Measurements from ENCODE around the gene CARD10. TPM values are rescaled to one million over a fixed set of nuclear protein-coding genes. Genes with fewer than 3 reads are reported as not detected.

The CARD10 gene
- total RNA-seq, 4 donors from 2014 or later: 4.0 to 14.0 (median 9.9) TPM

GRCh38 chr22:37566329-37566837 lies 47.2 kb upstream of the CARD10 start:
- H3K4me3 ChIP-seq: no peak overlapping the region

DNA sequence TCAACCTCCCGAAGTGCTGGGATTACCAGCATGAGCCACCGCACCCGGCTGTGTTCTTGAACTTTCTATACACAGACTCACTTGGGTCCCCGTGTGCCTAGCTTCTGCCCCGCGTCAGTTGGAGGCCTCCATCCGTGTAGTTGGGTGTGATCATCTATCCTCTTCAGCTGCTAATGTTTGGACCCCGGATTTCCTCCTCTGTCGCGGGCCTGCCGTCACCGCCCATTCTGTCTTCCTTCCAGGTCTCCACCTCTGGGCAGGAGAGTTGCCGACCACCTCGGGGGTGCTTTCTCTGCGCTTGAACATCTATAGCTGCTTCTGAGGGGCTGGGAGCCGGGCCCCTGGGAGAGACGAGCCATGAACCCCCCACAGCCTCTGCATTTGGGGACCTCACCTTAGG lies 46.6 kb upstream of the CARD10 start:
- peaks cover 0 to 29% of the 10 kb centered on the region in 2 donors for H3K36me3 ChIP-seq
- H3K9me3 ChIP-seq: no peaks in the 10 kb centered on the region
- ATAC-seq: no peak
- WGBS, 2 donors (ENCODE audit: low coverage in 1 of 2): 56 to 60% methylated on average over 7 of the region's 17 CpGs
- TF ChIP-seq POLR2A (IDR thresholded peaks at IDR 0.05) (no peak), EP300 (IDR thresholded peaks at IDR 0.05) (no peak), POLR2AphosphoS5 (IDR thresholded peaks at IDR 0.05) (no peak)
- TF ChIP-seq, protein P1, sequence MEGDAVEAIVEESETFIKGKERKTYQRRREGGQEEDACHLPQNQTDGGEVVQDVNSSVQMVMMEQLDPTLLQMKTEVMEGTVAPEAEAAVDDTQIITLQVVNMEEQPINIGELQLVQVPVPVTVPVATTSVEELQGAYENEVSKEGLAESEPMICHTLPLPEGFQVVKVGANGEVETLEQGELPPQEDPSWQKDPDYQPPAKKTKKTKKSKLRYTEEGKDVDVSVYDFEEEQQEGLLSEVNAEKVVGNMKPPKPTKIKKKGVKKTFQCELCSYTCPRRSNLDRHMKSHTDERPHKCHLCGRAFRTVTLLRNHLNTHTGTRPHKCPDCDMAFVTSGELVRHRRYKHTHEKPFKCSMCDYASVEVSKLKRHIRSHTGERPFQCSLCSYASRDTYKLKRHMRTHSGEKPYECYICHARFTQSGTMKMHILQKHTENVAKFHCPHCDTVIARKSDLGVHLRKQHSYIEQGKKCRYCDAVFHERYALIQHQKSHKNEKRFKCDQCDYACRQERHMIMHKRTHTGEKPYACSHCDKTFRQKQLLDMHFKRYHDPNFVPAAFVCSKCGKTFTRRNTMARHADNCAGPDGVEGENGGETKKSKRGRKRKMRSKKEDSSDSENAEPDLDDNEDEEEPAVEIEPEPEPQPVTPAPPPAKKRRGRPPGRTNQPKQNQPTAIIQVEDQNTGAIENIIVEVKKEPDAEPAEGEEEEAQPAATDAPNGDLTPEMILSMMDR (IDR thresholded peaks at IDR 0.05): no peak
- H3K4me3 ChIP-seq: no peak overlapping the region
- H3K4me1 ChIP-seq: peaks cover 0 to 93% (median 45%) of the 10 kb centered on the region in 3 donors
- H3K27me3 ChIP-seq: peaks cover 36% of the 10 kb centered on the region
- H3K27ac ChIP-seq: peak overlapping the region in 3 of 4 donors; percentile 51 to 63 (median 59)

More at GRCh38 chr22:37566329-37566837, 47.2 kb upstream of the CARD10 start:
- Histone ChIP-seq H3K27me3 (peaks cover 32% of the 10 kb centered on the region), H3K27ac (peak overlapping the region in 3 of 4 donors; percentile 51 to 63 (median 59)), H3K4me1 (peaks cover 0 to 90% (median 45%) of the 10 kb centered on the region in 3 donors), H3K36me3 (peaks cover 0 to 29% of the 10 kb centered on the region in 2 donors), H3K9me3 (no peaks in the 10 kb centered on the region)
- TF ChIP-seq EP300 (IDR thresholded peaks at IDR 0.05) (no peak), POLR2A (IDR thresholded peaks at IDR 0.05) (no peak), POLR2AphosphoS5 (IDR thresholded peaks at IDR 0.05) (no peak)
- TF ChIP-seq, protein P1 (IDR thresholded peaks at IDR 0.05): no peak
- ATAC-seq: no peak
- no CpG with 5 or more reads among the region's 28 CpGs for WGBS, 2 donors (ENCODE audit: low coverage in 1 of 2)

DNA sequence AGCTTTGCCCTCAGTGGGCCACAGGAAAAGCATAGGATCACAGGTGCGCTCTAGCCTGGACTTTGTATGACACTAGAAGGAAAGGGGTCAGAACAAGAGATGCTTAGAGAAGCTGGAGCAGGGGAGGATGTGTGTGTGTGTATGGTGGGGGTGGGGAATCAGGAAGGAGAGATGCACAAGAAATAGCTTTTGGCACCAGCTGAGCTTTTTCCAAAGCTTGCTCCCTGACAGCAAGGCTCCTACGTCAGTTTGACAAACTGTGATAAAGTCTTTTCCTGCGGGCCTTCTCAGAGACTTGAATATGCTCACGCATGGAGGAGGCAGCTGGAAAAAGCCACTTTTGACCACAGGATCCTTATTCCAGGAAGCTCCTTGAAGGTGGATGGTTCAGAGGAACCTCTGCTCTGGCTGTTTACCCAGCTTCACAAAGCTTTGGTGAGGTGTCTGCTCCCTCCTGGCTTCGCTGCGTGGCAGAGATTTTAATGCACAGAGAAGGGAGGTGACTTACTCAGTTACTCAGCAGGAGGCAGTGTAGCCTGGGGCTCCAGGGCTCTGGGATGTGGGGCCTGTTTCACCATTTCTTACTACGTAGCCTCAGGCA lies 45.0 kb upstream of the CARD10 start:
- WGBS, 2 donors (ENCODE audit: low coverage in 1 of 2): 30 to 67% methylated on average over 2 to 4 of the region's 7 CpGs
- H3K4me1 ChIP-seq: peaks cover 0 to 95% (median 49%) of the 10 kb centered on the region in 3 donors
- H3K9me3 ChIP-seq: no peaks in the 10 kb centered on the region
- H3K27ac ChIP-seq: peak overlapping the region in 3 of 4 donors; percentile 79 to 99 (median 89)
- no peak for ATAC-seq
- H3K36me3 ChIP-seq: peaks cover 0 to 29% of the 10 kb centered on the region in 2 donors
- TF ChIP-seq EP300 (IDR thresholded peaks at IDR 0.05) (no peak), POLR2AphosphoS5 (IDR thresholded peaks at IDR 0.05) (no peak), POLR2A (IDR thresholded peaks at IDR 0.05) (no peak)
- TF ChIP-seq, protein P1 (IDR thresholded peaks at IDR 0.05): no peak
- peaks cover 45% of the 10 kb centered on the region for H3K27me3 ChIP-seq
- no peak overlapping the region for H3K4me3 ChIP-seq

DNA sequence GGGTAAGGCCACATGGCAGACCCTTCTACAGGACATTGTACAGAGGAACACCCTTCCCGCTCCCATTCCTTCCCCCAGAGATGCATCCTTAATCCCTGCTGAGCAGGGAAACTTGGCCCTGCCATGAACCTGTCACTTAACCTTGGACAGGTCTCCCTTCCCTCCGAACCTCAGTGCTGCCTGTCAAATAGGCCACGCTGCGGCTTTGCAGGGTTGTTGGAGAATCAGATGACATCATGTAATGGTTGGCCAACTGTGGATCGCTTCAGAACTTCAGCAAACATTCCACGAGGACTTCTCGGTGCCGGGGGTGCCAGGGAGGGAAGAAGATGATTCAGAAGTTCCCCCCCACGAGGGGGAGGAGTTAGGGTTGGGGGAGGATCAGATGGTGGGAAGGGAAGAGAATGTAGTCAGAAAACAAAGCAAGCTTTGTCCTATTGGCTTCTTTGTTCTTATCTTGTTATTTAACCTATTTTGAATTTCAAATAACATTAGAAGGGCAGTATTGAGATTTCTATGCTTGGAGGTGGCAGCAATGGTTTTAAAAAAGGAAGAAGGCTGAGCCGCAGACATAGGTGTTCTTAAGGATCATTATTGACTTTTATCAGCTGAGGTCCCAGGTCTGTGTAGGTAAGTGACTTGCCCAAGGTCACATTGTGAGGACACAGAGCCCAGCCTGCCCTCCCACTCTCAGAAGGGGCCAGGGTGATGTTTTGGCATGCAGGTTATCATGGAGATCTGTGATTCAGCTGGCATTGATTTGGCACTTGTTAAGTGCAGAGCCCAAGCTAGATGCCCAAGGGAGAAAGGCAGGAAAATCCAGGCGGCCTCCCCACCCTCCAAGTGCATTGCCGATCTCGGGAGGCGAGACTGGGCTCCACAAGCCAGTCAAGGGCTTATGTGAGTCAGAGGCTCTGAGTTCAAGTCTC lies 44.2 kb upstream of the CARD10 start:
- 37 to 43% methylated on average over 8 to 11 of the region's 14 CpGs for WGBS, 2 donors (ENCODE audit: low coverage in 1 of 2)
- H3K27me3 ChIP-seq: peaks cover 37% of the 10 kb centered on the region
- TF ChIP-seq, protein P1 (IDR thresholded peaks at IDR 0.05): no peak
- TF ChIP-seq POLR2AphosphoS5 (IDR thresholded peaks at IDR 0.05): peak; percentile 73
- TF ChIP-seq POLR2A (IDR thresholded peaks at IDR 0.05): no peak
- no peak for TF ChIP-seq EP300 (IDR thresholded peaks at IDR 0.05)
- peak overlapping the region in 3 of 4 donors; percentile 79 to 99 (median 89) for H3K27ac ChIP-seq
- H3K36me3 ChIP-seq: peaks cover 0 to 22% of the 10 kb centered on the region in 2 donors
- H3K4me1 ChIP-seq: peaks cover 0 to 87% (median 49%) of the 10 kb centered on the region in 3 donors
- no peak overlapping the region for H3K4me3 ChIP-seq
- H3K9me3 ChIP-seq: no peaks in the 10 kb centered on the region
- peak; percentile 72 for ATAC-seq
